Upper lobe of left lung (tissue), 6 donors: Measurements from ENCODE around the gene UGDH. TPM values are rescaled to one million over a fixed set of nuclear protein-coding genes. Genes with fewer than 3 reads are reported as not detected.

Experiments used
- ATAC-seq, 2 donors: fragments of 200-7000 bp; cut with Tn5 transposase; one replicate each; pipeline ENCODE4 v1.9.1; 2022; ENCODE audit warnings: mild to moderate bottlenecking in 2 of 2, moderate library complexity in 2 of 2; ENCODE audit not compliant: low FRiP score in 2 of 2
- DNase-seq, 2 donors: peaks; one replicate each; pipeline ENCODE4 v3.0.0-alpha.2; 2019 to 2020
- H3K27ac ChIP-seq, 4 donors: fragments of 200-600 bp; sonication (generic); one replicate each; pipeline ENCODE4 v1.5.1; 2016 to 2019
- H3K27me3 ChIP-seq, 4 donors: fragments of 200-600 bp; sonication (generic); one replicate each; pipeline ENCODE4 v1.5.1; 2017 to 2019
- H3K36me3 ChIP-seq, 4 donors: fragments of 200-600 bp; sonication (generic); one replicate each; pipeline ENCODE4 v1.5.1; 2016 to 2019
- H3K4me1 ChIP-seq, 4 donors: fragments of 200-600 bp; sonication (generic); one replicate each; pipeline ENCODE4 v1.5.1; 2018 to 2019
- H3K4me3 ChIP-seq, 4 donors: fragments of 200-600 bp; sonication (generic); one replicate each; pipeline ENCODE4 v1.5.1; 2017 to 2019; ENCODE audit warnings: mild to moderate bottlenecking in 2 of 4, moderate library complexity in 1 of 4
- H3K9me3 ChIP-seq, 4 donors: fragments of 200-600 bp; sonication (generic); one replicate each; pipeline ENCODE4 v1.5.1; 2018 to 2019
- EP300 ChIP-seq, 4 donors: sonication (generic); formaldehyde crosslinking; IDR thresholded peaks; one replicate each; pipeline ENCODE4 v1.5.1; 2017; ENCODE audit warnings: antibody characterized with exemption in 4 of 4, control low read depth in 2 of 4
- POLR2A ChIP-seq, 4 donors: fragments of 450-650 bp; IDR thresholded peaks; one replicate each; pipeline ENCODE4 v1.5.1; 2016 to 2017; ENCODE audit warnings: antibody characterized with exemption in 4 of 4, mild to moderate bottlenecking in 2 of 4
- POLR2AphosphoS5 ChIP-seq, 2 donors: sonication (generic); formaldehyde crosslinking; IDR thresholded peaks; one replicate each; pipeline ENCODE4 v1.5.1; 2017; ENCODE audit warnings: antibody characterized with exemption in 2 of 2
- WGBS, 2 donors: methylation state at CpG; one replicate each; pipeline ENCODE4 v1.1.5; 2017 to 2018; 5-methylcytosine and 5-hydroxymethylcytosine counted together
- total RNA-seq, 6 donors: library from RNA; depleted of rRNA in 4 of 6; stranded (reverse); fragments of >200 nt in 4 of 6; gene quantifications; one replicate each; pipeline versions ENCODE4 v1.1.0 to v1.2.1, GENCODE V29; 2016 to 2021
- TF ChIP-seq, protein P1 (sequence below), 6 experiments: fragments of 450-650 bp in 4 of 6; fragments of 200-600 bp in 2 of 6; sonication (generic) in 2 of 6; IDR thresholded peaks; one replicate each; pipeline ENCODE4 v1.5.1; 2016 to 2019; ENCODE audit warnings: antibody characterized with exemption in 6 of 6
- donor health status: DM: no; HTN: no; CAD: no; lungs with moderate emphysema.
- donor health status: DM: no; HTN: yes; CAD: no; lungs with severe emphysema.

Gene UGDH
- total RNA-seq, 6 donors from 2014 or later = 30.9 to 115 (median 56.9) TPM

DNA sequence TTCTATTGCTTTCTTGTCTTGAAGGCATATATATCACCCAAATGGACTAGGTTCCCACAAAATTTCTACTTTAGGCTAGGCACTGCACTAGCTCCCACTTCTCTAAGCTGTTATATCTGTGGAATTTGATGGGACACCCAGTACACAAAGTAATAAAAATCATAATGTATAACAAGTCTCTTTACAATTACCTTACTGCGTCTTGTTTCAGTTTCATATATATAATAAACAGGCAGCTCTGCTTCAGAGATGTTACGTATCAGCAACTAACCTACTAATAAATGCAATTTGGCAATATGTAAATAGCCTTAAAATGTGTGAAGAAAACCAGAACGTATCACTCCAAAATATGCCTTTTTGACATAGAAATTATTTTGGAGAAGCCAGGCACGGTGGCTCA lies 42.0 kb upstream of the UGDH start:
- ATAC-seq (no peak), DNase-seq (no peak)
- WGBS, 2 donors = 90 to 91% methylated on average over 4 of the region's 4 CpGs
- no peaks in the 10 kb centered on the region for H3K9me3 ChIP-seq
- H3K4me1 ChIP-seq = peaks cover 0 to 11% (median 0%) of the 10 kb centered on the region in 4 donors
- no peak for TF ChIP-seq EP300 (IDR thresholded peaks at IDR 0.05)
- TF ChIP-seq POLR2A (IDR thresholded peaks at IDR 0.05) = no peak
- TF ChIP-seq, protein P1, sequence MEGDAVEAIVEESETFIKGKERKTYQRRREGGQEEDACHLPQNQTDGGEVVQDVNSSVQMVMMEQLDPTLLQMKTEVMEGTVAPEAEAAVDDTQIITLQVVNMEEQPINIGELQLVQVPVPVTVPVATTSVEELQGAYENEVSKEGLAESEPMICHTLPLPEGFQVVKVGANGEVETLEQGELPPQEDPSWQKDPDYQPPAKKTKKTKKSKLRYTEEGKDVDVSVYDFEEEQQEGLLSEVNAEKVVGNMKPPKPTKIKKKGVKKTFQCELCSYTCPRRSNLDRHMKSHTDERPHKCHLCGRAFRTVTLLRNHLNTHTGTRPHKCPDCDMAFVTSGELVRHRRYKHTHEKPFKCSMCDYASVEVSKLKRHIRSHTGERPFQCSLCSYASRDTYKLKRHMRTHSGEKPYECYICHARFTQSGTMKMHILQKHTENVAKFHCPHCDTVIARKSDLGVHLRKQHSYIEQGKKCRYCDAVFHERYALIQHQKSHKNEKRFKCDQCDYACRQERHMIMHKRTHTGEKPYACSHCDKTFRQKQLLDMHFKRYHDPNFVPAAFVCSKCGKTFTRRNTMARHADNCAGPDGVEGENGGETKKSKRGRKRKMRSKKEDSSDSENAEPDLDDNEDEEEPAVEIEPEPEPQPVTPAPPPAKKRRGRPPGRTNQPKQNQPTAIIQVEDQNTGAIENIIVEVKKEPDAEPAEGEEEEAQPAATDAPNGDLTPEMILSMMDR (IDR thresholded peaks at IDR 0.05) = no peak
- TF ChIP-seq POLR2AphosphoS5 (IDR thresholded peaks at IDR 0.05) = no peak
- H3K36me3 ChIP-seq = peaks cover 0 to 23% (median 4%) of the 10 kb centered on the region in 4 donors
- H3K27me3 ChIP-seq = no peaks in the 10 kb centered on the region
- H3K27ac ChIP-seq = no peak overlapping the region
- H3K4me3 ChIP-seq = no peak overlapping the region

DNA sequence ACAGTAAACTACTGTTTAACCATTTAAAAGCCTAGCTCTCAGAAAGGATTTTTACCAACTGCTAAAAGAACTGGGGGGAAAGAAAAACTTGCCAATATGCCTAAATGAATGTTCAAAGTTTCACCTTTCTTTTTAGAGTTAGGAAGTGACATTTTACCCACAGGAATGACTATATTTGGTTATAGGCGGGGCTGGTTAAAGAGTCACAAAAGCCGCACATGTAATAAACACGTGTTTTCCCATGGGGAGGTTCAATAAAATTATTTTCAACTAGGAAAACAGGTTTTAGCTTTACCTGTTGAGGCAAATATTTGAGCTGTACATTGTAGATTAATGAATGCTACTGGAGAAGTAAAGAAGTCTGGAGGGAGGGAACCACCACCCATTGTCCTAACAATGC lies 41.6 kb upstream of the UGDH start:
- no peak for ATAC-seq
- 64 to 73% methylated on average over 3 of the region's 3 CpGs for WGBS, 2 donors

DNA sequence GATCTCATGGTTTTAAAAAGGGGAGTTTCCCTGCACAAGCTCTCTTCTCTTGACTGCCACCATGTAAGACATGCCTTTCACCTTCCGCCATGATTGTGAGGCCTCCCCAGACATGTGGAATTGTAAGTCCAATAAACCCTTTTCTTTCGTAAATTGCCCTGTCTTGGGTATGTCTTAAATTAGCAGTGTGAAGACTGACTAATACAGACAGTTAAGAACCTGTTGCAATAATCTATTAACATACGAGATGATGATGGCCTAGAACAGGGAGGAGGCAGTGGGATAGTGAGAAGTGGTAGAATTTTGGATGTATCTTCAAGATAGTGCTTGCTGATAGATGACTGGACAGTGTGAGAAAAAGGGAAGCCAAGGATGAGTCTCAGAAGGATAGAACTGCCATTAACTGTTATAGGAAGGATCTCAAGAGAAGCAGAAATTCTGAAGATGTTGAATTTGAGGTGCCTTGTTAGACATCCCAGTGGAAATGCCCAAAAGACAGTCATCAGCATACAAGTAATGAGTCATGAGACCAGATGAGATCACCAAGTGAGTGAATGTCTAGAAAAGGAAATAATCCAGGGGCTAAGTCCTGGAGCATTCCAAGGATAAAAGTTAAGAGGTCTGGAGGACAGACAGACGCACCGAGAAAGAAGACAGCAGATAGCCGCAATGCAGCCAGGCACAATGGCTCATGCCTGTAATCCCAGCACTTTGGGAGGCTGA lies 38.8 kb upstream of the UGDH start:
- ATAC-seq = peak in 1 of 2 donors; percentile 82
- Histone ChIP-seq H3K27me3 (no peaks in the 10 kb centered on the region), H3K4me3 (no peak overlapping the region), H3K27ac (no peak overlapping the region), H3K9me3 (no peaks in the 10 kb centered on the region), H3K36me3 (peaks cover 0 to 14% (median 2%) of the 10 kb centered on the region in 4 donors), H3K4me1 (peaks cover 0 to 11% (median 0%) of the 10 kb centered on the region in 4 donors)
- 98 to 99% methylated on average over 6 of the region's 6 CpGs for WGBS, 2 donors
- TF ChIP-seq EP300 (IDR thresholded peaks at IDR 0.05) = no peak
- TF ChIP-seq, protein P1 (IDR thresholded peaks at IDR 0.05) = no peak
- TF ChIP-seq POLR2AphosphoS5 (IDR thresholded peaks at IDR 0.05) = no peak
- TF ChIP-seq POLR2A (IDR thresholded peaks at IDR 0.05) = no peak
- no peak for DNase-seq

More for the DNA sequence above, 41.6 kb upstream of the UGDH start:
- DNase-seq = no peak
- peaks cover 0 to 23% (median 4%) of the 10 kb centered on the region in 4 donors for H3K36me3 ChIP-seq
- no peaks in the 10 kb centered on the region for H3K9me3 ChIP-seq
- peaks cover 0 to 11% (median 0%) of the 10 kb centered on the region in 4 donors for H3K4me1 ChIP-seq
- H3K27me3 ChIP-seq = no peaks in the 10 kb centered on the region
- TF ChIP-seq POLR2A (IDR thresholded peaks at IDR 0.05) (no peak), POLR2AphosphoS5 (IDR thresholded peaks at IDR 0.05) (no peak), EP300 (IDR thresholded peaks at IDR 0.05) (no peak)
- TF ChIP-seq, protein P1 (IDR thresholded peaks at IDR 0.05) = no peak
- no peak overlapping the region for H3K4me3 ChIP-seq
- H3K27ac ChIP-seq = no peak overlapping the region

DNA sequence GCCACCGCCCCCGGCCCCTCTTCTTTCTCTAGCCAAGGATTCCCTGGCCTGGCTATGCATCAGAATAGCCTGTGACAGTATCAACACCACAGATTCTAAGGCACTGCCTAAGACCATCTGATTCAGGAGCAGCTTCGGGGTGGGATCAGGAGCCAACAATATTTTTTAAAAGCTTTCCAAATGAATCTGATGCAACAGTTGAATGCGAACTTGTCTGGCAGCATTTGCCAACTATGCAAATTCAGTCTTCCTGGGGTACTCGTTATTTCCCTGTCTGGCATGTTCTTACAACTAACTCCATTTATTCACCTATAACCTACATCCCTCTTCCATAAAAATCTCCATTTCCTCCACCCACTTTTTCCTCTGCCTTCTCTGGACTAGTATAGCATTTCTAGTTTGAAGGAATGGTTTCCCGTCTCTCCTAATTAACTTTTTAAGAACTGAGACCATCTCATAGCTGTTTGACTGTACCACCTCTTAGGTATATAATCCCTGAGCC lies 36.2 kb upstream of the UGDH start:
- TF ChIP-seq EP300 (IDR thresholded peaks at IDR 0.05) (no peak), POLR2AphosphoS5 (IDR thresholded peaks at IDR 0.05) (no peak), POLR2A (IDR thresholded peaks at IDR 0.05) (no peak)
- TF ChIP-seq, protein P1 (IDR thresholded peaks at IDR 0.05) = no peak

More for the DNA sequence above, 36.2 kb upstream of the UGDH start:
- DNase-seq = no peak
- peaks cover 0 to 8% (median 0%) of the 10 kb centered on the region in 4 donors for H3K36me3 ChIP-seq
- no peaks in the 10 kb centered on the region for H3K9me3 ChIP-seq
- WGBS, 2 donors = 88 to 91% methylated on average over 6 of the region's 6 CpGs
- H3K27me3 ChIP-seq = no peaks in the 10 kb centered on the region
- ATAC-seq = no peak
- H3K4me3 ChIP-seq = no peak overlapping the region
- H3K4me1 ChIP-seq = peaks cover 0 to 5% (median 0%) of the 10 kb centered on the region in 4 donors
- H3K27ac ChIP-seq = no peak overlapping the region
